WTC11 (cell line): ENCODE results near the gene GPI. TPM values are rescaled to one million over a fixed set of nuclear protein-coding genes. Genes with fewer than 3 reads are reported as not detected.

Source experiments
- ATAC-seq: fragments of 200-7000 bp; cut with Tn5 transposase; 2 replicates; pipeline ENCODE4 v1.10.0; 2021; ENCODE audit warnings: mild to moderate bottlenecking, moderate library complexity
- CTCF ChIA-PET: fragments of 300-600 bp; sonication (Branson Sonifier 250); formaldehyde crosslinking; loops from one replicate; lab custom pipeline; 2021; ENCODE audit warnings: antibody characterized with exemption; lab: Charles Lee
- POLR2A ChIA-PET: fragments of 350-600 bp; sonication (Branson Sonifier 250); formaldehyde crosslinking; loops from one replicate; lab custom pipeline; 2021; ENCODE audit warnings: antibody characterized with exemption; lab: Charles Lee
- DNase-seq: peaks from one replicate; pipeline ENCODE4 v3.0.0; 2021; ENCODE audit warnings: low spot score
- H3K27ac Mint-ChIP-seq: 2 replicates; pipeline ENCODE4 v1.8.0; 2021; ENCODE audit warnings: mixed read lengths
- H3K27me3 Mint-ChIP-seq: 2 replicates; pipeline ENCODE4 v1.8.0; 2021; ENCODE audit warnings: low read depth, mild to moderate bottlenecking, moderate library complexity, mixed read lengths
- H3K36me3 Mint-ChIP-seq: 2 replicates; pipeline ENCODE4 v1.8.0; 2021; ENCODE audit warnings: mixed read lengths
- H3K4me1 Mint-ChIP-seq: 2 replicates; pipeline ENCODE4 v1.8.0; 2022; ENCODE audit warnings: mixed read lengths
- H3K4me3 Mint-ChIP-seq: 2 replicates; pipeline ENCODE4 v1.8.0; 2021; ENCODE audit warnings: mild to moderate bottlenecking, moderate library complexity, mixed read lengths
- H3K9me3 Mint-ChIP-seq: 2 replicates; pipeline ENCODE4 v1.8.0; 2021; ENCODE audit warnings: mixed read lengths
- CBFB ChIP-seq: sonication (generic); formaldehyde crosslinking; IDR thresholded peaks from 2 replicates; pipeline ENCODE4 v1.8.1; 2022; ENCODE audit warnings: mild to moderate bottlenecking, low read depth, missing genetic modification reagents
- EMX1 ChIP-seq: fragments of 250-450 bp; sonication (Bioruptor Pico); IDR thresholded peaks from 2 replicates; pipeline ENCODE4 v1.8.0; 2021; ENCODE audit warnings: mild to moderate bottlenecking
- ESRRA ChIP-seq: sonication (generic); formaldehyde crosslinking; IDR thresholded peaks from 2 replicates; pipeline ENCODE4 v1.8.1; 2022; ENCODE audit warnings: mild to moderate bottlenecking, missing genetic modification reagents, borderline replicate concordance
- ETV6 ChIP-seq: sonication (generic); formaldehyde crosslinking; IDR thresholded peaks from 2 replicates; pipeline ENCODE4 v1.8.1; 2022; ENCODE audit warnings: mild to moderate bottlenecking, missing genetic modification reagents
- FOXJ3 ChIP-seq: sonication (generic); formaldehyde crosslinking; IDR thresholded peaks from 2 replicates; pipeline ENCODE4 v1.9.0; 2021; ENCODE audit warnings: missing genetic modification reagents, mild to moderate bottlenecking, borderline replicate concordance
- FOXK1 ChIP-seq: sonication (generic); formaldehyde crosslinking; IDR thresholded peaks from 2 replicates; pipeline ENCODE4 v1.8.0; 2022; ENCODE audit warnings: mild to moderate bottlenecking, moderate library complexity, missing genetic modification reagents
- GTF2I ChIP-seq: fragments of 250-450 bp; sonication (Bioruptor Pico); conservative IDR thresholded peaks from 2 replicates; pipeline ENCODE4 v1.4.0; 2021; ENCODE audit warnings: mild to moderate bottlenecking
- IRF2 ChIP-seq: sonication (generic); formaldehyde crosslinking; IDR thresholded peaks from 2 replicates; pipeline ENCODE4 v1.8.0; 2022; ENCODE audit warnings: low read depth, missing genetic modification reagents, borderline replicate concordance
- KAT7 ChIP-seq: sonication (generic); formaldehyde crosslinking; IDR thresholded peaks from 2 replicates; pipeline ENCODE4 v1.8.1; 2023; ENCODE audit warnings: missing genetic modification reagents, mild to moderate bottlenecking, borderline replicate concordance
- NR2C2 ChIP-seq: sonication (generic); formaldehyde crosslinking; IDR thresholded peaks from 2 replicates; pipeline ENCODE4 v1.8.0; 2022; ENCODE audit warnings: mild to moderate bottlenecking, missing genetic modification reagents
- SMAD3 ChIP-seq: sonication (generic); formaldehyde crosslinking; IDR thresholded peaks from 2 replicates; pipeline ENCODE4 v1.8.0; 2022; ENCODE audit warnings: missing genetic modification reagents, mild to moderate bottlenecking, borderline replicate concordance
- TP53 ChIP-seq: sonication (generic); formaldehyde crosslinking; IDR thresholded peaks from 2 replicates; pipeline ENCODE4 v1.8.1; 2023; ENCODE audit warnings: mild to moderate bottlenecking, missing genetic modification reagents
- ZNF671 ChIP-seq: fragments of 250-450 bp; sonication (Bioruptor Pico); IDR thresholded peaks from 2 replicates; pipeline ENCODE4 v1.8.0; 2021; ENCODE audit warnings: mild to moderate bottlenecking
- total RNA-seq: library from RNA; stranded (reverse); gene quantifications from 3 replicates; pipeline ENCODE4 v1.2.3, GENCODE V29; 2021
- TF ChIP-seq, protein P1 (sequence below): sonication (generic); formaldehyde crosslinking; IDR thresholded peaks from 2 replicates; pipeline ENCODE4 v1.8.1; 2022; ENCODE audit warnings: low read depth, missing genetic modification reagents, borderline replicate concordance
- TF ChIP-seq, protein P2 (sequence below): sonication (generic); formaldehyde crosslinking; IDR thresholded peaks from 2 replicates; pipeline ENCODE4 v1.8.0; 2022; ENCODE audit warnings: mild to moderate bottlenecking, missing genetic modification reagents
- TF ChIP-seq, protein P3 (sequence below): sonication (generic); formaldehyde crosslinking; IDR thresholded peaks from 2 replicates; pipeline ENCODE4 v1.8.0; 2022; ENCODE audit warnings: mild to moderate bottlenecking, missing genetic modification reagents
- TF ChIP-seq, protein P4 (sequence below): sonication (generic); formaldehyde crosslinking; IDR thresholded peaks from 2 replicates; pipeline ENCODE4 v1.8.1; 2023; ENCODE audit warnings: mild to moderate bottlenecking, moderate library complexity, missing genetic modification reagents
- TF ChIP-seq, protein P5 (sequence below): fragments of 250-450 bp; sonication (Bioruptor Pico); IDR thresholded peaks from 2 replicates; pipeline ENCODE4 v1.9.0; 2021; ENCODE audit warnings: moderate library complexity, mild to moderate bottlenecking, inconsistent platforms, borderline replicate concordance
- TF ChIP-seq, protein P6 (sequence below): sonication (generic); formaldehyde crosslinking; IDR thresholded peaks from 2 replicates; pipeline ENCODE4 v1.8.1; 2023; ENCODE audit warnings: mild to moderate bottlenecking, missing genetic modification reagents, moderate library complexity
- TF ChIP-seq, protein P7 (sequence below): sonication (generic); formaldehyde crosslinking; IDR thresholded peaks from 2 replicates; pipeline ENCODE4 v1.8.1; 2022; ENCODE audit warnings: mild to moderate bottlenecking, moderate library complexity, missing genetic modification reagents
- TF ChIP-seq, protein P8 (sequence below): sonication (generic); formaldehyde crosslinking; IDR thresholded peaks from 2 replicates; pipeline ENCODE4 v1.8.0; 2023; ENCODE audit warnings: missing genetic modification reagents, mild to moderate bottlenecking, borderline replicate concordance

GPI gene
- total RNA-seq, 1 experiment from 2014 or later, result 389 TPM

DNA sequence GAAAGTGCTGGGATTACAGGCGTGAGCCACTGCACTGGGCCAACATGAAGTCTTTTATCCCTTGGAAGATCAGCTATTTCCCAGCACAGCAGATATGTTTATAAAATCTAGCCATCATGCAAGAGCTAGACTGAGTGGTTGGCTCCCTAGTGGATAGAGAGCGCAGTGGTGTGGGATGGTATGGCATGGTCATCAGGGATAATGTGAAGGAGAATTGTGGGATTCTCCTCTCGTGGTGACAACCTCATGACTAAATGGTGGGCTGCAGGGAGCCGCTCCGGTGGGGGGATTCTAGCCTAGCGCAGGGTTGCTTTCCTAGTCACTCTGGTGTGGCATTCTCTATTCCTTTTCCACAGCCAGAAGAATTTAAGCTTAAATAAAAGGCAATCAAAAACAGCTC, 43.3 kb upstream of the GPI start:
- no peaks in the 10 kb centered on the region for H3K9me3 Mint-ChIP-seq
- CTCF ChIA-PET, result no interaction called here
- H3K36me3 Mint-ChIP-seq, result peaks cover 21% of the 10 kb centered on the region
- DNase-seq (no peak), ATAC-seq (no peak)
- TF ChIP-seq GTF2I (CRISPR knock-in tag), result no peak
- no peak for TF ChIP-seq KAT7 (CRISPR knock-in tag)
- TF ChIP-seq, protein P1, sequence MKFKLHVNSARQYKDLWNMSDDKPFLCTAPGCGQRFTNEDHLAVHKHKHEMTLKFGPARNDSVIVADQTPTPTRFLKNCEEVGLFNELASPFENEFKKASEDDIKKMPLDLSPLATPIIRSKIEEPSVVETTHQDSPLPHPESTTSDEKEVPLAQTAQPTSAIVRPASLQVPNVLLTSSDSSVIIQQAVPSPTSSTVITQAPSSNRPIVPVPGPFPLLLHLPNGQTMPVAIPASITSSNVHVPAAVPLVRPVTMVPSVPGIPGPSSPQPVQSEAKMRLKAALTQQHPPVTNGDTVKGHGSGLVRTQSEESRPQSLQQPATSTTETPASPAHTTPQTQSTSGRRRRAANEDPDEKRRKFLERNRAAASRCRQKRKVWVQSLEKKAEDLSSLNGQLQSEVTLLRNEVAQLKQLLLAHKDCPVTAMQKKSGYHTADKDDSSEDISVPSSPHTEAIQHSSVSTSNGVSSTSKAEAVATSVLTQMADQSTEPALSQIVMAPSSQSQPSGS (CRISPR knock-in tag), result no peak
- TF ChIP-seq IRF2 (CRISPR knock-in tag), result no peak
- POLR2A ChIA-PET, result no interaction called here
- no peak overlapping the region for H3K27ac Mint-ChIP-seq
- no peak overlapping the region for H3K4me3 Mint-ChIP-seq
- no peaks in the 10 kb centered on the region for H3K27me3 Mint-ChIP-seq
- H3K4me1 Mint-ChIP-seq, result peaks cover 24% of the 10 kb centered on the region

DNA sequence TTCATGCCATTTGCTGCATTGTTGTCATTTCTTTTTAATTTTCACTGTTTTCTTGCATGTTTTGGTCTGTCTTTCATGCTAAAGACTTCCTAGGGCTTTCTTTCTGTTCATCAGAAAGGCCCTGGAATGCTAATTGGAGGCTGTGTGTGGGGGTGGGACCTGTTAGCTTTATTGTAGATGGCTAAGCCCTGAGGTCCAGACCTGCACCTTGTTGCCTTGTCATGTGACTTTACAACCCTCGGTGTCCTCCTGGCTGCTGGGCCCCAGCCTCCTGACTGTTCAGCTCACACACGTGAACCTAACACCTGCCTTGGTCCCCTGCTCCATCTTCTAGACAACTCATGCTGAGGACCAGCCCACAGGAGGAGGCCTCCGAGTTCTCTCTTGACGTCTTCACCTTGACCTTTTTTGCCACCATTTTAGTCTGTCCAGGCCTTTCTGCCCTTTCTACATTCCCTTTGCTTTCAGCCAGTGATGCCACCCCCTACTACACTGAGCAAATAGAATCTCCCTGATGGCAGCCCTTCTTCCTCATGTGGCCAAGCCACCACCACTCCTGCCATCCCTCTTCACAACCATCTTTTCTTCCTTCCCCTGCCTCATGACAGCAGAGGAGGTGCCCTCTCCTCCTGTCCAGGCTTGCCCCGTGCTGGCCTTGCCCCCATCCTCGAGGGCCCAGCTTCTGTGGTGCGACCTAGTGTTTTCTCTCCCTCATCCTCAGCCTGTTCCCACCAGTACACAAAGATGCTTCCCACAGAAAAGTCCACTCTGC, 41.4 kb upstream of the GPI start:
- ATAC-seq, result peak; percentile 86
- ChIA-PET POLR2A (interaction anchor here (0.6 to 1.0 kb wide), 2 partner anchors 70 to 81 kb away, joined by 3 to 4 read pairs; no protein-coding TSS in a partner anchor), CTCF (interaction anchor here (1.0 kb wide), 1 partner anchor 82 kb away, joined by 3 read pairs; no protein-coding TSS in a partner anchor)
- no peak overlapping the region for H3K4me3 Mint-ChIP-seq
- no peaks in the 10 kb centered on the region for H3K9me3 Mint-ChIP-seq
- no peak for DNase-seq
- peaks cover 17% of the 10 kb centered on the region for H3K4me1 Mint-ChIP-seq
- peak overlapping the region; percentile 75 for H3K27ac Mint-ChIP-seq
- H3K36me3 Mint-ChIP-seq, result peaks cover 28% of the 10 kb centered on the region
- no peaks in the 10 kb centered on the region for H3K27me3 Mint-ChIP-seq
- TF ChIP-seq FOXJ3 (CRISPR knock-in tag), result no peak
- no peak for TF ChIP-seq ETV6
- TF ChIP-seq CBFB (CRISPR knock-in tag), result 0 out of 2 replicates have a peak, but pooled peaks have one; percentile 36
- TF ChIP-seq EMX1 (CRISPR knock-in tag), result no peak
- TF ChIP-seq, protein P2, sequence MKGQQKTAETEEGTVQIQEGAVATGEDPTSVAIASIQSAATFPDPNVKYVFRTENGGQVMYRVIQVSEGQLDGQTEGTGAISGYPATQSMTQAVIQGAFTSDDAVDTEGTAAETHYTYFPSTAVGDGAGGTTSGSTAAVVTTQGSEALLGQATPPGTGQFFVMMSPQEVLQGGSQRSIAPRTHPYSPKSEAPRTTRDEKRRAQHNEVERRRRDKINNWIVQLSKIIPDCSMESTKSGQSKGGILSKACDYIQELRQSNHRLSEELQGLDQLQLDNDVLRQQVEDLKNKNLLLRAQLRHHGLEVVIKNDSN, result peak; percentile 75
- TF ChIP-seq TP53 (CRISPR knock-in tag), result no peak
- TF ChIP-seq, protein P3, sequence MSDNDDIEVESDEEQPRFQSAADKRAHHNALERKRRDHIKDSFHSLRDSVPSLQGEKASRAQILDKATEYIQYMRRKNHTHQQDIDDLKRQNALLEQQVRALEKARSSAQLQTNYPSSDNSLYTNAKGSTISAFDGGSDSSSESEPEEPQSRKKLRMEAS (CRISPR knock-in tag), result no peak
- no peak for TF ChIP-seq NR2C2 (CRISPR knock-in tag)
- TF ChIP-seq, protein P4, sequence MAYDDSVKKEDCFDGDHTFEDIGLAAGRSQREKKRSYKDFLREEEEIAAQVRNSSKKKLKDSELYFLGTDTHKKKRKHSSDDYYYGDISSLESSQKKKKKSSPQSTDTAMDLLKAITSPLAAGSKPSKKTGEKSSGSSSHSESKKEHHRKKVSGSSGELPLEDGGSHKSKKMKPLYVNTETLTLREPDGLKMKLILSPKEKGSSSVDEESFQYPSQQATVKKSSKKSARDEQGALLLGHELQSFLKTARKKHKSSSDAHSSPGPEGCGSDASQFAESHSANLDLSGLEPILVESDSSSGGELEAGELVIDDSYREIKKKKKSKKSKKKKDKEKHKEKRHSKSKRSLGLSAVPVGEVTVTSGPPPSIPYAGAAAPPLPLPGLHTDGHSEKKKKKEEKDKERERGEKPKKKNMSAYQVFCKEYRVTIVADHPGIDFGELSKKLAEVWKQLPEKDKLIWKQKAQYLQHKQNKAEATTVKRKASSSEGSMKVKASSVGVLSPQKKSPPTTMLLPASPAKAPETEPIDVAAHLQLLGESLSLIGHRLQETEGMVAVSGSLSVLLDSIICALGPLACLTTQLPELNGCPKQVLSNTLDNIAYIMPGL (CRISPR knock-in tag), result no peak
- TF ChIP-seq, protein P5, sequence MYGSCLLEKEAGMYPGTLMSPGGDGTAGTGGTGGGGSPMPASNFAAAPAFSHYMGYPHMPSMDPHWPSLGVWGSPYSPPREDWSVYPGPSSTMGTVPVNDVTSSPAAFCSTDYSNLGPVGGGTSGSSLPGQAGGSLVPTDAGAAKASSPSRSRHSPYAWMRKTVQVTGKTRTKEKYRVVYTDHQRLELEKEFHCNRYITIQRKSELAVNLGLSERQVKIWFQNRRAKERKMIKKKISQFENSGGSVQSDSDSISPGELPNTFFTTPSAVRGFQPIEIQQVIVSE (CRISPR knock-in tag), result no peak
- TF ChIP-seq, protein P6, sequence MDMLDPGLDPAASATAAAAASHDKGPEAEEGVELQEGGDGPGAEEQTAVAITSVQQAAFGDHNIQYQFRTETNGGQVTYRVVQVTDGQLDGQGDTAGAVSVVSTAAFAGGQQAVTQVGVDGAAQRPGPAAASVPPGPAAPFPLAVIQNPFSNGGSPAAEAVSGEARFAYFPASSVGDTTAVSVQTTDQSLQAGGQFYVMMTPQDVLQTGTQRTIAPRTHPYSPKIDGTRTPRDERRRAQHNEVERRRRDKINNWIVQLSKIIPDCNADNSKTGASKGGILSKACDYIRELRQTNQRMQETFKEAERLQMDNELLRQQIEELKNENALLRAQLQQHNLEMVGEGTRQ (CRISPR knock-in tag), result peak; percentile 78
- no peak for TF ChIP-seq FOXK1 (CRISPR knock-in tag)
- no peak for TF ChIP-seq KAT7 (CRISPR knock-in tag)
- TF ChIP-seq, protein P7, sequence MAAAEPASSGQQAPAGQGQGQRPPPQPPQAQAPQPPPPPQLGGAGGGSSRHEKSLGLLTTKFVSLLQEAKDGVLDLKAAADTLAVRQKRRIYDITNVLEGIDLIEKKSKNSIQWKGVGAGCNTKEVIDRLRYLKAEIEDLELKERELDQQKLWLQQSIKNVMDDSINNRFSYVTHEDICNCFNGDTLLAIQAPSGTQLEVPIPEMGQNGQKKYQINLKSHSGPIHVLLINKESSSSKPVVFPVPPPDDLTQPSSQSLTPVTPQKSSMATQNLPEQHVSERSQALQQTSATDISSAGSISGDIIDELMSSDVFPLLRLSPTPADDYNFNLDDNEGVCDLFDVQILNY, result no peak
- no peak for TF ChIP-seq ZNF671 (CRISPR knock-in tag)
- TF ChIP-seq, protein P8, sequence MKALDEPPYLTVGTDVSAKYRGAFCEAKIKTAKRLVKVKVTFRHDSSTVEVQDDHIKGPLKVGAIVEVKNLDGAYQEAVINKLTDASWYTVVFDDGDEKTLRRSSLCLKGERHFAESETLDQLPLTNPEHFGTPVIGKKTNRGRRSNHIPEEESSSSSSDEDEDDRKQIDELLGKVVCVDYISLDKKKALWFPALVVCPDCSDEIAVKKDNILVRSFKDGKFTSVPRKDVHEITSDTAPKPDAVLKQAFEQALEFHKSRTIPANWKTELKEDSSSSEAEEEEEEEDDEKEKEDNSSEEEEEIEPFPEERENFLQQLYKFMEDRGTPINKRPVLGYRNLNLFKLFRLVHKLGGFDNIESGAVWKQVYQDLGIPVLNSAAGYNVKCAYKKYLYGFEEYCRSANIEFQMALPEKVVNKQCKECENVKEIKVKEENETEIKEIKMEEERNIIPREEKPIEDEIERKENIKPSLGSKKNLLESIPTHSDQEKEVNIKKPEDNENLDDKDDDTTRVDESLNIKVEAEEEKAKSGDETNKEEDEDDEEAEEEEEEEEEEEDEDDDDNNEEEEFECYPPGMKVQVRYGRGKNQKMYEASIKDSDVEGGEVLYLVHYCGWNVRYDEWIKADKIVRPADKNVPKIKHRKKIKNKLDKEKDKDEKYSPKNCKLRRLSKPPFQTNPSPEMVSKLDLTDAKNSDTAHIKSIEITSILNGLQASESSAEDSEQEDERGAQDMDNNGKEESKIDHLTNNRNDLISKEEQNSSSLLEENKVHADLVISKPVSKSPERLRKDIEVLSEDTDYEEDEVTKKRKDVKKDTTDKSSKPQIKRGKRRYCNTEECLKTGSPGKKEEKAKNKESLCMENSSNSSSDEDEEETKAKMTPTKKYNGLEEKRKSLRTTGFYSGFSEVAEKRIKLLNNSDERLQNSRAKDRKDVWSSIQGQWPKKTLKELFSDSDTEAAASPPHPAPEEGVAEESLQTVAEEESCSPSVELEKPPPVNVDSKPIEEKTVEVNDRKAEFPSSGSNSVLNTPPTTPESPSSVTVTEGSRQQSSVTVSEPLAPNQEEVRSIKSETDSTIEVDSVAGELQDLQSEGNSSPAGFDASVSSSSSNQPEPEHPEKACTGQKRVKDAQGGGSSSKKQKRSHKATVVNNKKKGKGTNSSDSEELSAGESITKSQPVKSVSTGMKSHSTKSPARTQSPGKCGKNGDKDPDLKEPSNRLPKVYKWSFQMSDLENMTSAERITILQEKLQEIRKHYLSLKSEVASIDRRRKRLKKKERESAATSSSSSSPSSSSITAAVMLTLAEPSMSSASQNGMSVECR (CRISPR knock-in tag), result no peak
- TF ChIP-seq SMAD3, result no peak
- TF ChIP-seq ESRRA, result no peak
